Measurements from ENCODE around the gene SP3. TPM values are rescaled to one million over a fixed set of nuclear protein-coding genes. Genes with fewer than 3 reads are reported as not detected.

Gene SP3
- total RNA-seq, 1 donor from 2014 or later, result 119 TPM

DNA sequence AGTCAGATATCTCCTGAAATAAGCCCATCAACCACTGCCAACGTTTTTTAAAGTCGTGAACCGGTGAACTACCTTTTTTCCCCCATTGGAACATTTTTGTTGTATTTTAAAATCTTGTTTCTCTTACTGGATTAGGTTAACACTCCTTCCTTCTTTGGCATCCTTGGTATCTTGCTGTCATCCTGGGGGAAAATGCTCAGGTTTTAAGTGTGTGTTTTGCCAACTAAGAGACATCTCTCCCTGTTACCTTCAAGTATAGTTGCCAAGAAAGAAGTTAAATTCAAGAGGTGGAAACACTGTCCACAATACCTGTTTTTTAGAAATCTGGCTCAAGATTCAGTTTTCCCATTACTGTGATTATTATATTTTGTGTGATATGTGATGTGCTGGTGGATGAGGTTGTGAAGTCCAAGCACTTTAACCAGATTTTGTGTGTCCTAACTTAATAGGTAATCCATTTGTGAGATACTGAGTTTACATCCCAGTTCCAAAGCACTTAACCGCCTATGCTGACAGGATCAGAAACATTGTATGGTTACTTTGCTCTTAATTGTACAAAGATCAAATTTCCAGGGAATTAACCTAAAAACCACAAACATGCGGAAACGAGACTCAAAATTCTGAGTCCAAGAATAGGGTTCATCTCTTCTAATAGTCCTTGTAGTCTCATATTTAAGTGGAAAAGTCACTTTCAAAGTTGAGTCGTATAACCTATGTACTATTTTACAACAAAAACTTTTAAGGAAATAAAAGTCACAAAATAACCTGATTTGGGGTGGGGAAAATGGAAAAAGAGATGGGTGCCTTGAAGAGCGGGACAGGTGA lies 1.3 kb upstream of the SP3 start:
- Histone ChIP-seq H3K27me3 (no peaks in the 10 kb centered on the region), H3K4me1 (peaks cover 29% of the 10 kb centered on the region), H3K36me3 (no peaks in the 10 kb centered on the region), H3K4me3 (peak overlapping the region; percentile 64 to 96), H3K27ac (peak overlapping the region; percentile 100), H3K9me3 (no peaks in the 10 kb centered on the region)
- DNase-seq (ENCODE audit: extremely low spot score in 2 of 2), result no peak
- intact Hi-C loops (cut with DNase I), result loop anchor here (10.0 kb wide), 1 partner anchor 48 kb away; no protein-coding TSS in a partner anchor
- no peak for TF ChIP-seq CTCF (IDR thresholded peaks at IDR 0.05)
- no peak for TF ChIP-seq POLR2A (IDR thresholded peaks at IDR 0.05)
- no peak for TF ChIP-seq POLR2AphosphoS5 (IDR thresholded peaks at IDR 0.05; ENCODE audit: insufficient read depth in 1 of 2, low read depth in 1 of 2)

- Histone ChIP-seq H3K4me1 (peaks cover 45% of the 10 kb centered on the region), H3K36me3 (peaks cover 0 to 6% of the 10 kb centered on the region in 2 donors), H3K27me3 (no peaks in the 10 kb centered on the region), H3K27ac (peak overlapping the region; percentile 100), H3K4me3 (peak overlapping the region; percentile 64 to 96), H3K9me3 (no peaks in the 10 kb centered on the region)
- peak in 1 of 2 donors; percentile 57 for TF ChIP-seq POLR2A (IDR thresholded peaks at IDR 0.05)
- no peak for TF ChIP-seq CTCF (IDR thresholded peaks at IDR 0.05)
- intact Hi-C loops (cut with DNase I), result loop anchor here (10.0 kb wide), 1 partner anchor 50 kb away; no protein-coding TSS in a partner anchor
- no peak for DNase-seq (ENCODE audit: extremely low spot score in 2 of 2)
Observed at GRCh38 chr2:173964565-173965371, 405 bp downstream of the SP3 start.

DNA sequence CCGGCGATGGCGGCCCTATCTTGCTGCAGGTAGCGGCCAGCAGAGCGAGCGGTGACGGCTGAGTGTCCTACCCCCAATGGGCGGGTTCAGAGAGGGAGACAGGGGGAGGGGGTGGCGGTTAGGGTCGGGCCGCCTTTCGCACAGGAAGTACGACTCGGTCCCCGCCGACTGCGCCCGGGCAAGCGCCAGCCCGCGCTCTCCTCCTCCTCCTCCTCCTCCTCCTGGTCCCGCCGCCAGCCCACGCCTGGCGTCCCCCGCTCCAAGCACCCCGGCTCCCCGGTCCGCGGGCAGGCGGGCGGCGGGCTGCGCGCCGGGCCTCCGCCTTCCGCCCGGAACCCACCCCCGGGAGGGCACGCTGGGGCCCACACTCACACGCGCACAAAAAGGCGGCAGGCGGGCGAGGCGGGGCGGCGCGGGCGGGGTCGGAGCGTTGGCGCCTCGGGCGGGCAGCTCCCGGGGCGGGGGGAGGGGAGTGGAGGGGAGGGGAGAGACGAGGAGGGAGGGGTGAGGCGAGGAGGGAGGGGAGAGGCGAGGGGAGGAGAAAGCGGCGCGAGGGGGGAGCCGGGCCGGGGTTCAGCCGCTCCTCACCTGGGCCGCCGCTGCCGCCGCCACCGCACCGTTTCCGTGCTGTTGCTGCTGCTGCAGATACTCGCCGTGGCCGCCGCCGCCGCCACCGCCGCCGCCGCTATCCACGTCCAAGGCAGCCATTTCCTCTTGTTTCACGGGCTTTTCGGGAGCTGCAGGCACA lies 1.2 kb downstream of the SP3 start:
- Histone ChIP-seq H3K27me3 (no peaks in the 10 kb centered on the region), H3K4me3 (peak overlapping the region; percentile 64 to 96), H3K4me1 (peaks cover 53% of the 10 kb centered on the region), H3K9me3 (no peaks in the 10 kb centered on the region), H3K27ac (peak overlapping the region; percentile 100), H3K36me3 (peaks cover 0 to 6% of the 10 kb centered on the region in 2 donors)
- no peak for DNase-seq (ENCODE audit: extremely low spot score in 2 of 2)
- intact Hi-C loops (cut with DNase I), result loop anchor here (10.0 kb wide), 1 partner anchor 51 kb away; no protein-coding TSS in a partner anchor
- TF ChIP-seq CTCF (IDR thresholded peaks at IDR 0.05) (no peak), POLR2A (IDR thresholded peaks at IDR 0.05) (peak in 1 of 2 donors; percentile 57), POLR2AphosphoS5 (IDR thresholded peaks at IDR 0.05; ENCODE audit: insufficient read depth in 1 of 2, low read depth in 1 of 2) (peak in 1 of 2 donors; percentile 59)

DNA sequence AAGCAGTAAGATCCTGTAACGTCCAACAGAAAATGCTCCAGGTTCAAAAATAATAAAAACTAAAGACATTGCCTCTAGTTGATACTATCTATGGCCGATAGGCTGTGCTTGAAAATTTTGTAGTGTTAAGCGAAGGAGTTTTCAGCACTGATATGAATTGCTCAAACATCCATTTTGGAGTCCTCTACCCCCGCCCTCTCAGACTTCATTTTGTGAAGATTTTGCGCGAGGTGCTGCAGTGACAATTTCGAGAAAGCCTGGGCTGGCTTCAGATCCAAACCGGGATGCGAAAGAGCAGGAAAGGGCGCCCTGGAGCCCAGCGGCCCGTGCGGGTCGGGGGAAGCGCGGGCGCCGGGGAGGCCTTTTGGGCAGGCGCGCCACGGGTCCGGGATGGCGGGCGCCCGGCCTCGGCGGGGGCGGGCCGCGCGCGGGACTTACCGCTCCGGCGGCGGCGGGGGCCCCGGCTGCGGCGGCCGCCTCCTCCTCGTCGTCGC lies 1.8 kb downstream of the SP3 start:
- no peak for DNase-seq (ENCODE audit: extremely low spot score in 2 of 2)
- H3K36me3 ChIP-seq, result peaks cover 0 to 6% of the 10 kb centered on the region in 2 donors
- peaks cover 59% of the 10 kb centered on the region for H3K4me1 ChIP-seq
- no peaks in the 10 kb centered on the region for H3K9me3 ChIP-seq
- H3K27me3 ChIP-seq, result no peaks in the 10 kb centered on the region
- intact Hi-C loops (cut with DNase I), result loop anchor here (10.0 kb wide), 1 partner anchor 51 kb away; no protein-coding TSS in a partner anchor
- TF ChIP-seq POLR2AphosphoS5 (IDR thresholded peaks at IDR 0.05; ENCODE audit: insufficient read depth in 1 of 2, low read depth in 1 of 2) (no peak), CTCF (IDR thresholded peaks at IDR 0.05) (peak in 1 of 3 experiments; percentile 44), POLR2A (IDR thresholded peaks at IDR 0.05) (no peak)
- H3K27ac ChIP-seq, result peak overlapping the region; percentile 100
- peak overlapping the region; percentile 64 to 96 for H3K4me3 ChIP-seq
